Thyroid gland (tissue), 4 donors: ENCODE measurements around the gene IFNA14.
"Not testable (repeated sequence)": the region's sequence is repeated elsewhere in the genome, so short reads cannot be mapped to it uniquely, and the experiment has no call there.

ENCODE experiments used
- POLR2A ChIP-seq, 2 donors: fragments of 450-650 bp; IDR thresholded peaks; one replicate each; pipeline ENCODE4 v1.6.1; 2017; ENCODE audit warnings: antibody characterized with exemption in 2 of 2, mild to moderate bottlenecking in 2 of 2, moderate library complexity in 1 of 2
- TF ChIP-seq, protein P1 (sequence below), 6 experiments: fragments of 200-600 bp in 3 of 6; fragments of 450-650 bp in 3 of 6; sonication (generic) in 3 of 6; IDR thresholded peaks; one replicate each; pipeline ENCODE4 v1.5.1; 2016 to 2019; ENCODE audit warnings: antibody characterized with exemption in 6 of 6, mild to moderate bottlenecking in 2 of 6, inconsistent platforms in 1 of 6, moderate library complexity in 1 of 6

DNA sequence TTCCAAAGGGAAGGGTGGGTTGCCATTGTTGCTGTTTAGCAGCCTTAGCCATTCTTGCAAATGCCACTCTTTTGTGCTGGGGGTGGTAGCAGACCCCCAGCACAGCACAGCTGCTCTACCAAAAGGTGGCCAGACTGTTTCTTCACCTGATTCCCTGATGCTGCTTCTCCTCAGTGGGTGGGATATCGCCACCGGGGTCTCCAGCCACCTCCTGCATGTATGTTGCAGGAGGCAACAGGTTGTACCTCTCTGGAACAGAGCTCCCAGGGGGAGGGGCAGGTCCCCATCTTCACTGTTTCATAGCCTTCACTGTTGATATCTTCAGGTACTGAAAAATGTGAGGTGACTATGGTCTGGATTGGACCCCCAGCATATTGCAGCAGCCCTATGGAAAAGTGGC lies 29.0 kb downstream of the IFNA14 start:
- TF ChIP-seq, protein P1, sequence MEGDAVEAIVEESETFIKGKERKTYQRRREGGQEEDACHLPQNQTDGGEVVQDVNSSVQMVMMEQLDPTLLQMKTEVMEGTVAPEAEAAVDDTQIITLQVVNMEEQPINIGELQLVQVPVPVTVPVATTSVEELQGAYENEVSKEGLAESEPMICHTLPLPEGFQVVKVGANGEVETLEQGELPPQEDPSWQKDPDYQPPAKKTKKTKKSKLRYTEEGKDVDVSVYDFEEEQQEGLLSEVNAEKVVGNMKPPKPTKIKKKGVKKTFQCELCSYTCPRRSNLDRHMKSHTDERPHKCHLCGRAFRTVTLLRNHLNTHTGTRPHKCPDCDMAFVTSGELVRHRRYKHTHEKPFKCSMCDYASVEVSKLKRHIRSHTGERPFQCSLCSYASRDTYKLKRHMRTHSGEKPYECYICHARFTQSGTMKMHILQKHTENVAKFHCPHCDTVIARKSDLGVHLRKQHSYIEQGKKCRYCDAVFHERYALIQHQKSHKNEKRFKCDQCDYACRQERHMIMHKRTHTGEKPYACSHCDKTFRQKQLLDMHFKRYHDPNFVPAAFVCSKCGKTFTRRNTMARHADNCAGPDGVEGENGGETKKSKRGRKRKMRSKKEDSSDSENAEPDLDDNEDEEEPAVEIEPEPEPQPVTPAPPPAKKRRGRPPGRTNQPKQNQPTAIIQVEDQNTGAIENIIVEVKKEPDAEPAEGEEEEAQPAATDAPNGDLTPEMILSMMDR (IDR thresholded peaks at IDR 0.05), result not testable (repeated sequence)
- TF ChIP-seq POLR2A (IDR thresholded peaks at IDR 0.05), result not testable (repeated sequence)
